Mucosa of descending colon (tissue), 3 donors: Measurements from ENCODE around the gene SH2D1B. TPM values are rescaled to one million over a fixed set of nuclear protein-coding genes. Genes with fewer than 3 reads are reported as not detected.

Source experiments
- ATAC-seq: fragments of 200-7000 bp; cut with Tn5 transposase; one replicate; pipeline ENCODE4 v1.9.1; 2020; ENCODE audit warnings: mild to moderate bottlenecking, moderate library complexity
- DNase-seq, 3 donors: peaks; one replicate each; pipeline ENCODE4 v3.0.0-alpha.2; 2020
- H3K36me3 ChIP-seq: fragments of 200-600 bp; one replicate; pipeline ENCODE4 v1.8.0; 2021; ENCODE audit warnings: low read depth, mild to moderate bottlenecking
- H3K4me1 ChIP-seq: fragments of 200-600 bp; one replicate; pipeline ENCODE4 v1.8.0; 2021; ENCODE audit warnings: low read depth, mild to moderate bottlenecking
- H3K4me3 ChIP-seq: fragments of 200-600 bp; one replicate; pipeline ENCODE4 v1.8.0; 2021; ENCODE audit warnings: mild to moderate bottlenecking
- H3K9me3 ChIP-seq: fragments of 200-600 bp; one replicate; pipeline ENCODE4 v1.8.0; 2021; ENCODE audit warnings: mild to moderate bottlenecking
- intact Hi-C, 2 donors: fragments of 100-400 bp; cut with DNase I in 1 of 2; cut with micrococcal nuclease in 1 of 2; formaldehyde crosslinking; loops; one replicate each; pipeline versions ENCODE4 v1.11.0 to v1.11.1; 2022; cut with DNase I, micrococcal nuclease
- total RNA-seq, 3 donors: library from RNA; stranded (reverse); fragmentation: NEBNext Ultra II Directional in 2 of 3; extraction: Animal tissue kit (Norgen Biotek cat#: 25700) in 2 of 3; gene quantifications; one replicate each; pipeline versions ENCODE4 v1.2.1 to v1.2.4, GENCODE V29; 2021 to 2023
- TF ChIP-seq, protein P1 (sequence below): fragments of 200-600 bp; IDR thresholded peaks from one replicate; pipeline ENCODE4 v1.8.0; 2022; ENCODE audit warnings: antibody characterized with exemption, mild to moderate bottlenecking
- donor health status: DM: no; HTN: no; CAD: no; lungs with moderate emphysema.
- donor health status: DM: no; HTN: no; CAD: no.
- donor health status: DM: no; HTN: yes; CAD: no.

SH2D1B gene
- total RNA-seq, 3 donors from 2014 or later: 0.93 to 1.3 (median 1.0) TPM

DNA sequence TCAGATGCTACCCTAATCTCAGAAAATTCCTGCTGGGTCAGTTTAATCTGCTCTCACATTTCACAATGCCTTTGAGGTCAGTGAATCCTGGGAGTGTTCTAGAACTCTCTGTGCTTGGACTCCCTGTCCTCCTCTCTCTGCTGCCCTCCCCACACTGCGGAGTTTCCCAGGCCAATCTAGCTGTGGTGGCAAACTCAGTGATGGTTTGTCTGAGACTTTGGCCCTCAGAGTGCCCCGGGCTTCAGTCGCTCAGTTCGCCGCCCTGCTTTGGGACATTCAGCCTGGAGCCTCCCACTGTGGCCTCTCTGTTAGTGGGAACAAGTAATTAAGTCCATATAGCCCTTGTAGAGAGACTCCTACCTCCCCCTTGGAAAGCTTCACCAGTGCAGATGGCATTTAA is 23.3 kb downstream of the SH2D1B start:
- peak; percentile 59 for ATAC-seq
- no peak for DNase-seq
- H3K4me1 ChIP-seq: peaks cover 23% of the 10 kb centered on the region
- no peak overlapping the region for H3K4me3 ChIP-seq
- TF ChIP-seq, protein P1, sequence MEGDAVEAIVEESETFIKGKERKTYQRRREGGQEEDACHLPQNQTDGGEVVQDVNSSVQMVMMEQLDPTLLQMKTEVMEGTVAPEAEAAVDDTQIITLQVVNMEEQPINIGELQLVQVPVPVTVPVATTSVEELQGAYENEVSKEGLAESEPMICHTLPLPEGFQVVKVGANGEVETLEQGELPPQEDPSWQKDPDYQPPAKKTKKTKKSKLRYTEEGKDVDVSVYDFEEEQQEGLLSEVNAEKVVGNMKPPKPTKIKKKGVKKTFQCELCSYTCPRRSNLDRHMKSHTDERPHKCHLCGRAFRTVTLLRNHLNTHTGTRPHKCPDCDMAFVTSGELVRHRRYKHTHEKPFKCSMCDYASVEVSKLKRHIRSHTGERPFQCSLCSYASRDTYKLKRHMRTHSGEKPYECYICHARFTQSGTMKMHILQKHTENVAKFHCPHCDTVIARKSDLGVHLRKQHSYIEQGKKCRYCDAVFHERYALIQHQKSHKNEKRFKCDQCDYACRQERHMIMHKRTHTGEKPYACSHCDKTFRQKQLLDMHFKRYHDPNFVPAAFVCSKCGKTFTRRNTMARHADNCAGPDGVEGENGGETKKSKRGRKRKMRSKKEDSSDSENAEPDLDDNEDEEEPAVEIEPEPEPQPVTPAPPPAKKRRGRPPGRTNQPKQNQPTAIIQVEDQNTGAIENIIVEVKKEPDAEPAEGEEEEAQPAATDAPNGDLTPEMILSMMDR: no peak
- intact Hi-C loops: loop anchor here in 1 of 2 donors (10.0 kb wide), 1 partner anchor 104 kb away; no protein-coding TSS in a partner anchor
- H3K36me3 ChIP-seq: no peaks in the 10 kb centered on the region
- no peaks in the 10 kb centered on the region for H3K9me3 ChIP-seq

DNA sequence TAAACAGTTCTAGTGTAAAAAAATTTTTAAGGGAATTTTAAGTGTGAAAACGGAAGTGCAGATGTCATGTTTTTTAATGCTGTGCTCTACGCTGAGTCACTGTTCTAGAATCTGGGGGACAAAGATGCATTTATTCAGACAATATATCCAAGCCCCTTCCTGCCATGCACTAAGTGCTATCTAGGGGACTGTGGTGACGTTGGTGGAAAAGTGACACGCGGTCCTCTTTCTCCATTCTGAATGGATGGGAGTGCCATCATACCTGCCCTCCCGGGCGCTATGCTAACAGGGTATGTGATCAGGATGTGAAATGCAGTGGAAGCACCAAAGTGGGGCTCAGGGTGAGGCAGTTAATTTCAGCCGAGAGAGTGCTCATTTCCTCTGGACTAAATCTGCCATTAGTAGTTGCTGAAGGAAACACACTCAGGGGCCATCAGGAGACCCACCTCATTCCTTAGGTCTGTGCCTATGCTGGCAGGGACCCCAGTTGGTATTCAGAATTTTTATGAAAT is 23.8 kb downstream of the SH2D1B start:
- DNase-seq (no peak), ATAC-seq (no peak)
- Histone ChIP-seq H3K36me3 (no peaks in the 10 kb centered on the region), H3K9me3 (no peaks in the 10 kb centered on the region), H3K4me1 (peaks cover 28% of the 10 kb centered on the region), H3K4me3 (no peak overlapping the region)
- TF ChIP-seq, protein P1: no peak
- intact Hi-C loops: loop anchor here in 1 of 2 donors (10.0 kb wide), 1 partner anchor 103 kb away; no protein-coding TSS in a partner anchor

DNA sequence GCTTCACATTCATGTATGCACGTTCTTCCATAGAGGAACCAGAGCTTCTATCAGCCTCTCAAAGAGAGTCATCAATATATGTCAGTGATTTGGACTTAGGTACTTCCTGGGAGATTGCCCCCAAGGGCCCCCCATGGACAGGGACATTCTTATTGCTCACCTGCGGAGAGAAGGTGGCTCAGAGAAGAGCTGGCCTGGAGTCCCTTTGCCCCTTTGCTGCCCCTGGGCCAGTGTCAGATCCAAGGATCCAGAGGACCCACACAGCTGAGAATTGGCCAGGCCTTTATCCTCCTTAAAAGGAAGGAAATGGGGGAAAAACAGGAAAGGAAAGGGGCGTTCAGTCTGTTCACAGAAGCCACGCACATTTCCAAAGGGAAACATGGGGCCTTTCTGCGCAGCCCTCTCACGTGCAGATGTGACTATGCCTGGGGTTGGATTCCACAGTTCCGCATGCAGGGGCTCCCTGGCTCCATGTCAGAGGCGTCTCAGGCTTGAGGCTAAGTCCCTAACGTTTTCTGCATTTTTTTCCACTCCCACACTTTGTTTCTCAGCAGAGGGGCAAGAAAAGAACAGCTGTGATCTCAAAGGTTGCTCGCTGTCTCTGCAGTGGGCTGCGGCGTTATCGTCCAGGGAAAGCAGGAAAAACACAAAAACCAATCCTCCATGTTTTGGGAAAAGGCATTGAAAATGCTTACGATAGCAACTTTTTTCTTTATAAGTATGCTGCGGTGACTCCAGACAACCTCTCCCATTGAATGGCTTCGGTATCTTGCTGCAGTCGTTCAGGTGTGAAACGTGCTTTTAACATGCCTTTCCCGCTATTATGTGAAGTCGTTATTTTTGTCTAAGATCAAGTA is 24.5 kb downstream of the SH2D1B start:
- H3K36me3 ChIP-seq: no peaks in the 10 kb centered on the region
- DNase-seq (no peak), ATAC-seq (no peak)
- H3K4me1 ChIP-seq: peaks cover 33% of the 10 kb centered on the region
- H3K9me3 ChIP-seq: no peaks in the 10 kb centered on the region
- H3K4me3 ChIP-seq: no peak overlapping the region
- TF ChIP-seq, protein P1: no peak
- intact Hi-C loops: loop anchor here in 1 of 2 donors (10.0 kb wide), 1 partner anchor 103 kb away; no protein-coding TSS in a partner anchor

DNA sequence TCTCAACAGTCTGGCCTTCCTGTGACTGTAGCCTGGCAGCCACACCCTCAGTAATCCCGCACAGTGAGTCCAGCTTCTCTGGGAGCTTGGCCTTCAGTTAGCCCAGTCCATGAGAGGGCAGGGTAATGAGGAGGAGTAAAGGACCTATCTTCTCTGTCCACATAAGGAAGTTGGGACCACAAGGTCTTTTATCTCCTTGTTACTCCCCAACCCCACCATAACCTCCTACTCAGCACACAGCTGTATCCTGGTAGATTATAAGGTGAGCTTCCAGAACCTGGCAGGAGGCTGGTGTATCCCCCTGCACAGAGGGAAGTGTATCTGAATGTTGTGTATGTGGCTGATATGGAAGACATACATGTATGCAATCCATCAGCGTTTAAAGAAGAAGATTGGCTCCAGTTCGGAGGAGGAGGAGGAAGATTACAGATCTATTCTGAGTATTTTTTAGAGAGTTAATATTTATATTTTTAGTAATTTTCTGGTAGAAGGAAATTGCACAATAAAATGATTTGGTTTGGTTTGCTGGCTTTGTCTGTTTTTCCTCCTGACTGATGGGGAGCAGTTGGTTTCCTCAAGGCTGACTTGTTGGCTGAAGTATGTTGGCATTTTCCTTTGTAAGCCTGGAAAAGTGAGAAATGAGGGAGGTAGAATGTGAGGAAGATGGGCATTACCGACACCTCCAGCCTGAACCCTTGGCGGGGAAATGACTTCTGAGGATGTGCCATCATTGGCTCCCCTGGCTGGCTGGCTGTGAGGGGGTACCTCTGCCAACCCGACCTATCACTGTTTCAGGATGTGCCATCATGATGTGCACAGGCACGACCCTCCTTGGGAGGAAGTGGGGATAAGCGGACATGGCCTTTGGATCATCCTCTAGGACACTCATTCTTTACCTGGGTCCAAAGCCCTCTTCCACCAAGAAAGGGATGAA is 25.4 kb downstream of the SH2D1B start:
- DNase-seq (no peak), ATAC-seq (peak; percentile 6)
- peaks cover 39% of the 10 kb centered on the region for H3K4me1 ChIP-seq
- no peak overlapping the region for H3K4me3 ChIP-seq
- no peaks in the 10 kb centered on the region for H3K9me3 ChIP-seq
- H3K36me3 ChIP-seq: no peaks in the 10 kb centered on the region
- intact Hi-C loops: loop anchor here in 1 of 2 donors (10.0 kb wide), 1 partner anchor 102 kb away; no protein-coding TSS in a partner anchor
- TF ChIP-seq, protein P1: no peak

- DNase-seq: no peak
Measured at GRCh38 chr1:162385702-162386101, 26.2 kb downstream of the SH2D1B start.

More at GRCh38 chr1:162385702-162386101, 26.2 kb downstream of the SH2D1B start:
- no peak for ATAC-seq
- intact Hi-C loops: loop anchor here in 1 of 2 donors (10.0 kb wide), 1 partner anchor 101 kb away; no protein-coding TSS in a partner anchor
- TF ChIP-seq, protein P1: no peak
- Histone ChIP-seq H3K36me3 (no peaks in the 10 kb centered on the region), H3K4me3 (no peak overlapping the region), H3K4me1 (peaks cover 41% of the 10 kb centered on the region), H3K9me3 (no peaks in the 10 kb centered on the region)
